GM12872 (cell line): ENCODE results near the gene TXNDC2.

Experiments used
- CTCF ChIP-seq: IDR thresholded peaks from 3 replicates; pipeline ENCODE4 v1.5.1; 2011; ENCODE audit warnings: low read depth, mild to moderate bottlenecking, low read length, moderate library complexity; ENCODE audit not compliant: insufficient read depth

TXNDC2 gene

GRCh38 chr18:9927392-9928063, 41.8 kb downstream of the TXNDC2 start:
- TF ChIP-seq CTCF: no peak

- TF ChIP-seq CTCF: no peak
Measured at GRCh38 chr18:9928646-9929259, 43.0 kb downstream of the TXNDC2 start.

- no peak for TF ChIP-seq CTCF
Measured at GRCh38 chr18:9930299-9930884, 44.6 kb downstream of the TXNDC2 start.

- TF ChIP-seq CTCF: no peak
Measured at GRCh38 chr18:9931146-9931545, 45.4 kb downstream of the TXNDC2 start.

- no peak for TF ChIP-seq CTCF
Measured at GRCh38 chr18:9931678-9932077, 45.9 kb downstream of the TXNDC2 start.

- no peak for TF ChIP-seq CTCF
Measured at GRCh38 chr18:9933865-9934264, 48.1 kb downstream of the TXNDC2 start.

GRCh38 chr18:9934274-9934673, 48.5 kb downstream of the TXNDC2 start:
- TF ChIP-seq CTCF: no peak
